Calu3 (cell line): ENCODE data around the gene SPATC1L. TPM values are rescaled to one million over a fixed set of nuclear protein-coding genes. Genes with fewer than 3 reads are reported as not detected.

Experiments
- BruUV-seq: library from RNA; stranded (reverse); fragments of 400-500 nt; replicated peaks from 2 replicates; lab custom pipeline; 2021; lab: Mats Ljungman, UMichigan
- CTCF ChIA-PET: fragments of 300-600 bp; sonication (Branson Sonifier 250); formaldehyde crosslinking; loops from one replicate; lab custom pipeline; 2022; ENCODE audit warnings: antibody characterized with exemption; lab: Charles Lee
- DNase-seq: peaks from one replicate; pipeline ENCODE4 v3.0.0; 2022
- H3K27ac Mint-ChIP-seq: one replicate; pipeline ENCODE4 v1.8.0; 2022; ENCODE audit warnings: mixed read lengths; ENCODE audit not compliant: unreplicated experiment
- H3K27me3 Mint-ChIP-seq: one replicate; pipeline ENCODE4 v1.8.0; 2022; ENCODE audit warnings: mixed read lengths; ENCODE audit not compliant: unreplicated experiment
- H3K36me3 Mint-ChIP-seq: one replicate; pipeline ENCODE4 v1.8.0; 2022; ENCODE audit warnings: mild to moderate bottlenecking, moderate library complexity, mixed read lengths; ENCODE audit not compliant: insufficient read depth, unreplicated experiment
- H3K4me1 Mint-ChIP-seq: one replicate; pipeline ENCODE4 v1.8.0; 2022; ENCODE audit warnings: mild to moderate bottlenecking, low read depth, mixed read lengths; ENCODE audit not compliant: unreplicated experiment
- H3K4me3 Mint-ChIP-seq: one replicate; pipeline ENCODE4 v1.8.0; 2022; ENCODE audit warnings: mild to moderate bottlenecking, low read depth, moderate library complexity, mixed read lengths; ENCODE audit not compliant: unreplicated experiment
- H3K9me3 Mint-ChIP-seq: one replicate; pipeline ENCODE4 v1.8.0; 2022; ENCODE audit warnings: low read depth, mixed read lengths; ENCODE audit not compliant: unreplicated experiment
- intact Hi-C: fragments of 100-400 bp; cut with micrococcal nuclease; formaldehyde crosslinking; loops from one replicate; pipeline ENCODE4 v1.10.0; 2022; ENCODE audit not compliant: unreplicated experiment
- total RNA-seq: library from RNA; stranded (reverse); gene quantifications from 2 replicates; pipeline ENCODE4 v1.2.3, GENCODE V29; 2022
- TF ChIP-seq, protein P1 (sequence below): fragments of 200-600 bp; IDR thresholded peaks from one replicate; pipeline ENCODE4 v1.8.0; 2022; ENCODE audit warnings: antibody characterized with exemption; ENCODE audit not compliant: unreplicated experiment

Gene SPATC1L
- total RNA-seq, 1 experiment from 2014 or later = 4.4 TPM

DNA sequence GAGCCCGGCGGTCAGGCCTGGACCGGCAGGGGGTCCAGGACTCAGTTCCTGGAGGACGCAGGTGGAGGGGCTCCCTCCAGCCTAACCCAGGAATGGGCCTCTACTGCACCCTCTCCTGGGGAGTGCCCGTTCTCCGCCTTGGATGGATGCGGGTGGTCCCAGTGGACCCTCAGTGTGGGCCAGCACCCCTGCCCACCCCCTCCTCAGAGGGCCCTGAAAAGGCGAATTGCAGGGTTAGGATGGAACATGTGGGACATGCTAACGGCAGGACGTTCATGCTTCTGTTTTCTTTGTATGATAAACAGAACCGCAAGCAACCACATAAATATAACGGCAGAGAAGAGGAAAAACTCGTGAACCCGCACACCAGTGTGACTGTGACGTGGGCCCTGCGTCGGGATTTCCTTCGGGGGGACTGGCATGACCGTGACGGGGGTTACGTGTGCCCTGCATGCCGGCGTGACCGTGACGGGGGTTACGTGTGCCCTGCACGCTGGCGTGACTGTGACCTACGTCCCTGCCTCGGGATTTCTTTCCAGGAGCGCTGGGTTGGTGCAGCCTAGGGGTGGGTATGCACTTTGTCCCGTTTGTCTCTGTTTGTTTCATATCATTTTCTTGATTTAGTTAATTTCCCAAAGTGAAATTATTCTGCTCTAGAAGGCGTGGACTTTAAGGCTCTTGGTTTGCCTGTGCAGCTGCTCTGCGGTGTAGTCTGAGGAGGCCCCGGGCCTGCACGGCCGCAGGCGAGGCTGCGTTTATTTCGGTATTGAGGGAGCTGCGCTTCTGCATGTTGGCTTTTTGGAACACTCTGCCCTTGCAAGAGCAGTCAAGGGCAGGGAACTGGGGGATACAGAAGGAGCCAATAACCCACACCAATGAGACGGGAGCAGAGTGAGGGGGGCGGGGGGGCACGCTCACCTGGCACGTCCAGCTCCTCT lies 32.0 kb downstream of the SPATC1L start:
- no peak overlapping the region for H3K27ac Mint-ChIP-seq
- BruUV-seq = no TSS peak
- TF ChIP-seq, protein P1, sequence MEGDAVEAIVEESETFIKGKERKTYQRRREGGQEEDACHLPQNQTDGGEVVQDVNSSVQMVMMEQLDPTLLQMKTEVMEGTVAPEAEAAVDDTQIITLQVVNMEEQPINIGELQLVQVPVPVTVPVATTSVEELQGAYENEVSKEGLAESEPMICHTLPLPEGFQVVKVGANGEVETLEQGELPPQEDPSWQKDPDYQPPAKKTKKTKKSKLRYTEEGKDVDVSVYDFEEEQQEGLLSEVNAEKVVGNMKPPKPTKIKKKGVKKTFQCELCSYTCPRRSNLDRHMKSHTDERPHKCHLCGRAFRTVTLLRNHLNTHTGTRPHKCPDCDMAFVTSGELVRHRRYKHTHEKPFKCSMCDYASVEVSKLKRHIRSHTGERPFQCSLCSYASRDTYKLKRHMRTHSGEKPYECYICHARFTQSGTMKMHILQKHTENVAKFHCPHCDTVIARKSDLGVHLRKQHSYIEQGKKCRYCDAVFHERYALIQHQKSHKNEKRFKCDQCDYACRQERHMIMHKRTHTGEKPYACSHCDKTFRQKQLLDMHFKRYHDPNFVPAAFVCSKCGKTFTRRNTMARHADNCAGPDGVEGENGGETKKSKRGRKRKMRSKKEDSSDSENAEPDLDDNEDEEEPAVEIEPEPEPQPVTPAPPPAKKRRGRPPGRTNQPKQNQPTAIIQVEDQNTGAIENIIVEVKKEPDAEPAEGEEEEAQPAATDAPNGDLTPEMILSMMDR = no peak
- no peaks in the 10 kb centered on the region for H3K36me3 Mint-ChIP-seq
- H3K9me3 Mint-ChIP-seq = no peaks in the 10 kb centered on the region
- no peak overlapping the region for H3K4me3 Mint-ChIP-seq
- intact Hi-C loops = no loop called here
- H3K27me3 Mint-ChIP-seq = no peaks in the 10 kb centered on the region
- no peak for DNase-seq
- no peaks in the 10 kb centered on the region for H3K4me1 Mint-ChIP-seq
- CTCF ChIA-PET = interaction anchor here (1.1 kb wide), 1 partner anchor 9 kb away, joined by 8 read pairs; no protein-coding TSS in a partner anchor

DNA sequence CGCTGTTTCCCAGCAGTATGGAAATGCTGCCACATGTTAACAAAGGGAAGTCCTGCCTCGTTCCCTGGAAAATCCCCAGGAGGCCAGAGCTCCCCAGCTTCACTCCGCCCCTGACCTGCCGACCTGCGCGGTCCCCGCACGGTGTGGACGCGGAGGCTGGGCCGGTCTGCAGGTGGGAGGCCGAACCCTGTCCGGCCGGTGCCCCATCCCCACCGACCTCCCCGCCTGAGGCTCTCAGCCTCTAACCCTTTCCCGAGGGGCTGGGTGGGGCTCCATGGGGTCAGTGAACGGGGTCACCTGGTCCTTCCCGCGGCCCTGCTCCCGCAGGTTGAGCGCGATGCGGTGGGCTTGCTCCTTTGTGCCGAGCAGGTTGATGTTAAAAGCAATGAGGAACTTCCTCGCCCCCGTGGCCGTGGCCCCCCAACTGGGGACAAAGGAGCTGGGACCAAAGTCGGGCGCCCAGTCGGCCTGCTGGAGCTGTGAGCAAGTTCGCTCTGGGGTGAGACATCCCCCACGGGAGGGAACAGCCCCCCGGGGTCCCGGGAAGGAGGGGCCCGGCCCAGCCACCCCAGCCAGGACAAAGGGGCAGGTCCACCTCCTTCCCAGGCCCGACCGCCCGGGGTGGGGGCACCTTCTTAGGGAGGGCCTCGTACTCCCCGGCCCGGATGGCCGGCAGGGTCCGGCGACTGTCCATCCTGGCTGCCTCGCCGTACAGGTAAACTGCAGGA lies 32.8 kb downstream of the SPATC1L start:
- Mint-ChIP-seq H3K27ac (no peak overlapping the region), H3K4me3 (no peak overlapping the region), H3K27me3 (no peaks in the 10 kb centered on the region), H3K36me3 (no peaks in the 10 kb centered on the region), H3K4me1 (no peaks in the 10 kb centered on the region), H3K9me3 (no peaks in the 10 kb centered on the region)
- intact Hi-C loops = no loop called here
- CTCF ChIA-PET = no interaction called here
- DNase-seq = no peak
- TF ChIP-seq, protein P1 = no peak
- no TSS peak for BruUV-seq

DNA sequence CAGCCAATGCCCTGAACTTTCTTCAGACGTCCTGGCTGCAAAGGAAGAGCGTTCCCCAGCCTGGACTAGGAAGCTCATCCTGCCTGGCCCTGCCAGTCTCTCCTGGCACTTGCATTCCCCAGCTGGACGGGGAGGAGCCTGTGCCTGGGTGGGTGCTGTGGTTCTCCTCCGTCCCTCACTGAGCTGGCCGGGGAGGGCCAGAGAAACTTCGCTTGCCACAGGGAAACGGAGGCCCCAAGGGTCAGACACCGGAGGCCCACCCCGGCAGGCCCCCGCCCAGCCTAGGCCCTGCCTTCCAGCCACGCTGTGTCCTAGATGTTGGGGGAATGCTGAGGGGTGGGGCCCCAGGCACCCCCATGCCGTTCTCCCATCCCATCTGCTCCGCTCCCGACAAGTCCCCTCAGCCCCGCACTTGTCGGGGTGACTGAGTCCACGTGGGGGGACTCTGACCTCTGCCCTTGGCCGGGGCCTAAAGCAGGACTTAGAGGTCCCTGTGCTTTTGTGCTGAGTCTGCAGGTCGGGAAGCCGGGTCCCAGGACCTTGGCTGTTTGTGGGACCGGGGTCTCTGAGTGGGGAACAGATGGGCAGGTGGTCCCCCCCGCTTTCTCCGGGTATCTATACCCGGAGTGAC lies 33.7 kb downstream of the SPATC1L start:
- intact Hi-C loops = no loop called here
- TF ChIP-seq, protein P1 = no peak
- BruUV-seq = no TSS peak
- Mint-ChIP-seq H3K36me3 (no peaks in the 10 kb centered on the region), H3K4me3 (no peak overlapping the region), H3K27me3 (no peaks in the 10 kb centered on the region), H3K27ac (no peak overlapping the region), H3K4me1 (no peaks in the 10 kb centered on the region), H3K9me3 (no peaks in the 10 kb centered on the region)
- no peak for DNase-seq
- CTCF ChIA-PET = no interaction called here

DNA sequence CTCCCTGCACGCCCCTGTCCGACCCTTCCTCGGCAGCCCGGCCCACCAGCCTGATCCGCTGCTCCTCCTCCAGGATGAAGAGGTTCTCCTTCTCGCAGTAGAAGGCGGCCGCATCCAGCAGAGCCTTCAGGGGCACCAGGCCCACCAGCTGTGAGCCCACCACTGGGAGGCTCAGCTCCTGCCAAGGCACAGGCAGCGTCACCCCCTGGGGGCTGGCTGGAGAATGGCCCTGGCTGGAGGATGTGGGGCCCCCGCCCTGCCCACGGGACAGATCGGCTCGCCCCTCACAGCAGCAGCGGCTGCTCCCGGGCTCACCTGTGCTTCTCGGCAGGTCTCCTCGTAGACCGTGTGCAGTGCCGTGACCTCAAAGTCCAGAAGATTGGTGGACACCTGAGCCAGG lies 34.2 kb downstream of the SPATC1L start:
- no peak overlapping the region for H3K4me3 Mint-ChIP-seq
- CTCF ChIA-PET = no interaction called here

More for the DNA sequence above, 34.2 kb downstream of the SPATC1L start:
- intact Hi-C loops = no loop called here
- no peak for DNase-seq
- no peaks in the 10 kb centered on the region for H3K27me3 Mint-ChIP-seq
- no TSS peak for BruUV-seq
- H3K36me3 Mint-ChIP-seq = no peaks in the 10 kb centered on the region
- no peak overlapping the region for H3K27ac Mint-ChIP-seq
- H3K4me1 Mint-ChIP-seq = no peaks in the 10 kb centered on the region
- H3K9me3 Mint-ChIP-seq = no peaks in the 10 kb centered on the region
- TF ChIP-seq, protein P1 = no peak
